GM12872 (cell line): ENCODE results near the gene APEH.

ENCODE experiments used
- CTCF ChIP-seq: IDR thresholded peaks from 3 replicates; pipeline ENCODE4 v1.5.1; 2011; ENCODE audit warnings: low read depth, mild to moderate bottlenecking, low read length, moderate library complexity; ENCODE audit not compliant: insufficient read depth

The APEH gene

GRCh38 chr3:49641921-49642707 is 32.0 kb upstream of the APEH start:
- no peak for TF ChIP-seq CTCF

- no peak for TF ChIP-seq CTCF
These were observed 31.4 kb upstream of the APEH start for GRCh38 chr3:49642708-49643145.

- TF ChIP-seq CTCF, result no peak
These were observed 29.5 kb upstream of the APEH start for GRCh38 chr3:49644684-49645083.

DNA sequence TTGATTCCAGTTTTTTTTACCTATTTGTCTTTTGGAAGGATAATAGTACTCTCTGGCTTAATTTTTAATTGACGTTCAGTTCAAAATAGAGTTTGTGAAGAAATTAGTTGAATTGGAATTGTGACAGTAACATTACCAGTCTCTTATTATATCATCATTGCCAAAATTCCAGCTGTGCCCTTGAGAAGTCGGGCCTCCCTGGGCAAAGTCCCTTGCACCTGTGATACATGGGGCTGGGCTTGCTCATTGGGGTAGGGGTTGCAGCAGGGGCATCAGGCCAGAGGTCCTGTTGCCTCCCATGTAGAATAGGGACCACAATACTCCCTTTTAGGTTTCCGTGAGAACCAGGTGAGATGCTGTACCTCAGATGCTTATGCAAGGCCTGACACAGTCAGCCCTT is 27.9 kb upstream of the APEH start:
- no peak for TF ChIP-seq CTCF

DNA sequence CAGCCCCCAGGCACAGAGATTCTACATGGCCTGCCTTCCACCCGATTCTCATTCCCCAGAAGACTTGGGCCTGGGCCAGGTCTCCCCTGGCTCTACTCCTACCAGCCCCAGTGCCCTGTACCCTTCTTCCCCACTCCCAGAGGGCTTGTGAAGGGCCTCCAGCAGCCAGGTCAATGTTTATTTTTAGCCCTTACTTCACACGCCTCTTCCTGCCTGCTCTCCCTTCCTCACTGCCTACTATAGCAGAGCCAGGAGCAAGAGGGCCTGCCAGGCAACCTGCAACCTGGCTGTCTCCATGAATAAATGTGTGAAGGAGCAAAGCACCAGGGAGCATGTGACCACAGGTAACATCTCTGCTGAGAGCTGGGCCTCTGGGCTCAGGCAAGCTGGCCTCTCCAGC is 26.4 kb upstream of the APEH start:
- TF ChIP-seq CTCF, result no peak

GRCh38 chr3:49648354-49649019 is 25.7 kb upstream of the APEH start:
- no peak for TF ChIP-seq CTCF

GRCh38 chr3:49649576-49649975 is 24.6 kb upstream of the APEH start:
- TF ChIP-seq CTCF, result no peak
